GM23248 (cell line): ENCODE measurements around the gene ERC2. TPM values are rescaled to one million over a fixed set of nuclear protein-coding genes. Genes with fewer than 3 reads are reported as not detected.
A peak's percentile ranks its signal among the peaks of the same experiment; 100 is the strongest.

Source experiments
- DNase-seq: peaks from one replicate; pipeline ENCODE4 v3.0.0-alpha.2; 2015
- H2AFZ ChIP-seq: fragments of 200-600 bp; sonication (generic); 2 replicates; pipeline ENCODE4 v1.6.1; 2016; ENCODE audit warnings: antibody characterized with exemption
- H3F3A ChIP-seq: fragments of 200-600 bp; sonication (generic); 2 replicates; pipeline ENCODE4 v1.6.1; 2016; ENCODE audit warnings: mild to moderate bottlenecking, antibody characterized with exemption, mixed run types; ENCODE audit not compliant: insufficient read depth
- H3K27ac ChIP-seq: fragments of 200-600 bp; sonication (generic); 2 replicates; pipeline ENCODE4 v1.5.1; 2016; ENCODE audit warnings: mild to moderate bottlenecking
- H3K27me3 ChIP-seq: fragments of 200-600 bp; sonication (generic); replicated peaks from 2 replicates; pipeline ENCODE4 v1.6.1; 2016; ENCODE audit warnings: mild to moderate bottlenecking; ENCODE audit not compliant: insufficient read depth
- H3K36me3 ChIP-seq: fragments of 200-600 bp; sonication (generic); 2 replicates; pipeline ENCODE4 v1.6.1; 2016; ENCODE audit warnings: low read depth, mild to moderate bottlenecking
- H3K4me1 ChIP-seq: fragments of 200-600 bp; sonication (generic); 2 replicates; pipeline ENCODE4 v1.6.1; 2016; ENCODE audit warnings: mild to moderate bottlenecking; ENCODE audit not compliant: insufficient read depth
- H3K4me2 ChIP-seq: fragments of 200-600 bp; sonication (generic); one replicate; pipeline ENCODE4 v1.6.1; 2016; ENCODE audit warnings: mild to moderate bottlenecking; ENCODE audit not compliant: unreplicated experiment
- H3K4me3 ChIP-seq: fragments of 200-600 bp; sonication (generic); 2 replicates; pipeline ENCODE4 v1.5.1; 2016; ENCODE audit warnings: mild to moderate bottlenecking
- H3K79me2 ChIP-seq: fragments of 200-600 bp; sonication (generic); 2 replicates; pipeline ENCODE4 v1.6.1; 2016; ENCODE audit warnings: mild to moderate bottlenecking; ENCODE audit not compliant: insufficient read depth
- H3K9ac ChIP-seq: fragments of 200-600 bp; sonication (generic); 2 replicates; pipeline ENCODE4 v1.6.1; 2016; ENCODE audit warnings: mild to moderate bottlenecking
- H3K9me2 ChIP-seq: fragments of 200-600 bp; sonication (generic); 2 replicates; pipeline ENCODE4 v1.6.1; 2016; ENCODE audit warnings: mixed run types, mild to moderate bottlenecking, moderate library complexity; ENCODE audit not compliant: insufficient read depth
- H3K9me3 ChIP-seq: fragments of 200-600 bp; sonication (generic); one replicate; pipeline ENCODE4 v1.6.1; 2017; ENCODE audit warnings: low read depth
- H4K20me1 ChIP-seq: fragments of 200-600 bp; sonication (generic); 2 replicates; pipeline ENCODE4 v1.6.0; 2016; ENCODE audit not compliant: insufficient read depth
- EZH2 ChIP-seq: fragments of 200-600 bp; sonication (generic); IDR thresholded peaks from 2 replicates; pipeline ENCODE4 v1.6.1; 2018; ENCODE audit warnings: antibody characterized with exemption, mild to moderate bottlenecking; ENCODE audit not compliant: insufficient read depth, poor library complexity, severe bottlenecking
- EZH2phosphoT487 ChIP-seq: fragments of 200-600 bp; sonication (generic); IDR thresholded peaks from 2 replicates; pipeline ENCODE4 v1.6.1; 2018; ENCODE audit warnings: antibody characterized with exemption, moderate library complexity, mild to moderate bottlenecking, low read depth; ENCODE audit not compliant: insufficient read depth
- WGBS, 2 experiments: methylation state at CpG; one replicate each; pipeline ENCODE4 v1.1.6; 2015 to 2017; ENCODE audit warnings: low lambda C conversion rate in 2 of 2, low coverage in 1 of 2; ENCODE audit errors: missing lambda C conversion rate in 2 of 2; 5-methylcytosine and 5-hydroxymethylcytosine counted together
- in situ Hi-C: fragments of 300-500 bp; cut with MboI; formaldehyde crosslinking; loops from 2 replicates; pipeline ENCODE4 v1.15.0; 2020
- polyA plus RNA-seq: library from polyadenylated mRNA; unstranded; fragments of >200 nt; fragmentation: Nextera tagmentation; extraction: Ambion mirVana; gene quantifications from 2 replicates; pipeline ENCODE4 v1.2.1, GENCODE V29; 2016
- total RNA-seq: library from RNA; depleted of rRNA; stranded (reverse); fragments of >200 nt; shearing (Covaris generic); gene quantifications from 2 replicates; pipeline ENCODE4 v1.2.3, GENCODE V29; 2014

Gene ERC2
- total and polyA plus RNA-seq, 2 experiments from 2014 or later, result not detected

- peaks cover 31% of the 10 kb centered on the region for H3K4me1 ChIP-seq
- in situ Hi-C loops, result no loop called here
These were observed 844.5 kb downstream of the ERC2 start for GRCh38 chr3:55623786-55624185.

GRCh38 chr3:55622733-55623132, 845.5 kb downstream of the ERC2 start:
- no peak overlapping the region for H3K4me3 ChIP-seq
- no peak overlapping the region for H3K27ac ChIP-seq
- TF ChIP-seq EZH2, result no peak
- TF ChIP-seq EZH2phosphoT487, result no peak
- DNase-seq, result peak; percentile 35
- no peak overlapping the region for H3K4me2 ChIP-seq
- no peaks in the 10 kb centered on the region for H3K79me2 ChIP-seq
- H4K20me1 ChIP-seq, result no peaks in the 10 kb centered on the region
- no peak overlapping the region for H2AFZ ChIP-seq
- WGBS, 2 experiments, result 54 to 61% methylated on average over 3 of the region's 3 CpGs
- H3K4me1 ChIP-seq, result peaks cover 31% of the 10 kb centered on the region
- H3K9me3 ChIP-seq, result no peaks in the 10 kb centered on the region
- H3K9me2 ChIP-seq, result no peaks in the 10 kb centered on the region
- H3F3A ChIP-seq, result 0 out of 2 replicates have a peak, but pooled peaks cover 14% of the 10 kb centered on the region
- in situ Hi-C loops, result no loop called here
- H3K36me3 ChIP-seq, result no peaks in the 10 kb centered on the region
- no peak overlapping the region for H3K9ac ChIP-seq
- H3K27me3 ChIP-seq, result 0 out of 2 replicates have a peak, but pooled peaks cover 3% of the 10 kb centered on the region

More at GRCh38 chr3:55623786-55624185, 844.5 kb downstream of the ERC2 start:
- Histone ChIP-seq H3K4me2 (no peak overlapping the region), H3K9me2 (no peaks in the 10 kb centered on the region), H3K27me3 (no peaks in the 10 kb centered on the region), H3K4me3 (no peak overlapping the region), H4K20me1 (no peaks in the 10 kb centered on the region), H3K79me2 (no peaks in the 10 kb centered on the region), H2AFZ (no peak overlapping the region), H3K9ac (no peak overlapping the region), H3F3A (0 out of 2 replicates have a peak, but pooled peaks cover 14% of the 10 kb centered on the region), H3K27ac (no peak overlapping the region), H3K9me3 (no peaks in the 10 kb centered on the region), H3K36me3 (no peaks in the 10 kb centered on the region)
- 13 to 19% methylated on average over 2 of the region's 2 CpGs for WGBS, 2 experiments
- peak; percentile 24 for DNase-seq
- no peak for TF ChIP-seq EZH2
- TF ChIP-seq EZH2phosphoT487, result no peak

GRCh38 chr3:55622116-55622515, 846.2 kb downstream of the ERC2 start:
- H3K4me3 ChIP-seq, result no peak overlapping the region
- 0 out of 2 replicates have a peak, but pooled peaks cover 3% of the 10 kb centered on the region for H3K27me3 ChIP-seq
- no peak overlapping the region for H3K4me2 ChIP-seq
- no peaks in the 10 kb centered on the region for H3K9me2 ChIP-seq
- no peak overlapping the region for H3K27ac ChIP-seq
- peaks cover 31% of the 10 kb centered on the region for H3K4me1 ChIP-seq
- H3K9ac ChIP-seq, result no peak overlapping the region
- H4K20me1 ChIP-seq, result no peaks in the 10 kb centered on the region
- H3K79me2 ChIP-seq, result no peaks in the 10 kb centered on the region
- no peaks in the 10 kb centered on the region for H3K9me3 ChIP-seq
- no peaks in the 10 kb centered on the region for H3K36me3 ChIP-seq
- peak; percentile 77 for DNase-seq
- H2AFZ ChIP-seq, result no peak overlapping the region
- H3F3A ChIP-seq, result 0 out of 2 replicates have a peak, but pooled peaks cover 14% of the 10 kb centered on the region
- in situ Hi-C loops, result no loop called here
- TF ChIP-seq EZH2phosphoT487, result no peak
- TF ChIP-seq EZH2, result no peak
- WGBS, 2 experiments, result 55 to 57% methylated on average over 3 of the region's 3 CpGs

GRCh38 chr3:55621648-55622047, 846.6 kb downstream of the ERC2 start:
- no peaks in the 10 kb centered on the region for H3K9me3 ChIP-seq
- H3F3A ChIP-seq, result 0 out of 2 replicates have a peak, but pooled peaks cover 14% of the 10 kb centered on the region
- WGBS, 2 experiments, result 31 to 32% methylated on average over 2 of the region's 2 CpGs
- DNase-seq, result no peak
- no peak overlapping the region for H3K27ac ChIP-seq
- peaks cover 31% of the 10 kb centered on the region for H3K4me1 ChIP-seq
- H3K4me3 ChIP-seq, result no peak overlapping the region
- in situ Hi-C loops, result no loop called here
- H3K9ac ChIP-seq, result no peak overlapping the region
- no peak overlapping the region for H3K4me2 ChIP-seq
- TF ChIP-seq EZH2phosphoT487, result no peak
- TF ChIP-seq EZH2, result no peak
- H3K36me3 ChIP-seq, result no peaks in the 10 kb centered on the region
- H3K27me3 ChIP-seq, result 0 out of 2 replicates have a peak, but pooled peaks cover 3% of the 10 kb centered on the region
- no peak overlapping the region for H2AFZ ChIP-seq
- H3K9me2 ChIP-seq, result no peaks in the 10 kb centered on the region
- no peaks in the 10 kb centered on the region for H3K79me2 ChIP-seq
- H4K20me1 ChIP-seq, result no peaks in the 10 kb centered on the region

GRCh38 chr3:55621026-55621422, 847.2 kb downstream of the ERC2 start:
- Histone ChIP-seq H3K4me2 (no peak overlapping the region), H3K4me1 (peaks cover 25% of the 10 kb centered on the region), H4K20me1 (no peaks in the 10 kb centered on the region), H3K36me3 (no peaks in the 10 kb centered on the region), H3K9ac (no peak overlapping the region), H3K79me2 (no peaks in the 10 kb centered on the region), H3K4me3 (no peak overlapping the region), H2AFZ (no peak overlapping the region), H3K27me3 (0 out of 2 replicates have a peak, but pooled peaks cover 3% of the 10 kb centered on the region), H3F3A (0 out of 2 replicates have a peak, but pooled peaks cover 14% of the 10 kb centered on the region), H3K27ac (no peak overlapping the region), H3K9me2 (no peaks in the 10 kb centered on the region), H3K9me3 (no peaks in the 10 kb centered on the region)
- TF ChIP-seq EZH2phosphoT487 (no peak), EZH2 (no peak)
- DNase-seq, result no peak
- in situ Hi-C loops, result no loop called here
- WGBS, 2 experiments, result 51 to 52% methylated on average over 3 of the region's 3 CpGs
